Liver (tissue), 9 donors: ENCODE data around the gene SDR39U1. TPM values are rescaled to one million over a fixed set of nuclear protein-coding genes. Genes with fewer than 3 reads are reported as not detected.

Experiments used
- DNase-seq: peaks from one replicate; pipeline ENCODE4 v3.0.0-alpha.2; 2017; ENCODE audit warnings: low spot score
- H3K27ac ChIP-seq, 2 donors: one replicate each; pipeline ENCODE4 v1.7.0; 2013; ENCODE audit warnings: inconsistent platforms in 2 of 2, low read length in 2 of 2, control low read depth in 1 of 2, low read depth in 1 of 2, mild to moderate bottlenecking in 1 of 2
- H3K27me3 ChIP-seq, 4 donors: one replicate each; pipeline versions ENCODE4 v1.6.1 to v1.7.0; 2013; ENCODE audit warnings: low read length in 3 of 4, inconsistent platforms in 1 of 4, mild to moderate bottlenecking in 1 of 4, moderate library complexity in 1 of 4; ENCODE audit not compliant: control insufficient read depth in 4 of 4, insufficient read depth in 4 of 4
- H3K36me3 ChIP-seq, 4 donors: one replicate each; pipeline versions ENCODE4 v1.6.1 to v1.7.0; 2013; ENCODE audit warnings: low read length in 3 of 4, mild to moderate bottlenecking in 3 of 4, low read depth in 1 of 4, moderate library complexity in 1 of 4; ENCODE audit not compliant: control insufficient read depth in 4 of 4, insufficient read depth in 3 of 4
- H3K4me1 ChIP-seq, 4 donors: one replicate each; pipeline versions ENCODE4 v1.6.1 to v1.7.0; 2013; ENCODE audit warnings: low read length in 3 of 4, mild to moderate bottlenecking in 3 of 4, moderate library complexity in 1 of 4; ENCODE audit not compliant: control insufficient read depth in 4 of 4, insufficient read depth in 4 of 4
- H3K4me3 ChIP-seq, 3 donors: one replicate each; pipeline versions ENCODE4 v1.6.1 to v1.7.0; 2013; ENCODE audit warnings: low read length in 3 of 3, control low read depth in 1 of 3, low read depth in 1 of 3, mild to moderate bottlenecking in 1 of 3
- H3K9ac ChIP-seq, 2 donors: one replicate each; pipeline ENCODE4 v1.7.0; 2013; ENCODE audit warnings: low read length in 2 of 2, mild to moderate bottlenecking in 2 of 2, moderate library complexity in 2 of 2, control low read depth in 1 of 2, low read depth in 1 of 2
- H3K9me3 ChIP-seq, 4 donors: one replicate each; pipeline versions ENCODE4 v1.6.1 to v1.7.0; 2013; ENCODE audit warnings: low read length in 3 of 4; ENCODE audit not compliant: control insufficient read depth in 4 of 4
- EGR1 ChIP-seq, 2 donors: IDR thresholded peaks; 2 replicates each; pipeline ENCODE4 v1.6.1; 2016 to 2018; ENCODE audit warnings: antibody characterized with exemption in 2 of 2, low read depth in 2 of 2
- FOXA1 ChIP-seq: IDR thresholded peaks from 2 replicates; pipeline ENCODE4 v1.6.1; 2016; ENCODE audit warnings: antibody characterized with exemption
- FOXA2 ChIP-seq: IDR thresholded peaks from 2 replicates; pipeline ENCODE4 v1.6.1; 2016; ENCODE audit warnings: antibody characterized with exemption
- GABPA ChIP-seq, 2 donors: IDR thresholded peaks in 1 of 2; conservative IDR thresholded peaks in 1 of 2; 2 replicates each; pipeline ENCODE4 v1.6.1; 2016; ENCODE audit warnings: antibody characterized with exemption in 2 of 2, mild to moderate bottlenecking in 1 of 2, moderate library complexity in 1 of 2
- HNF4A ChIP-seq, 2 donors: conservative IDR thresholded peaks; 2 replicates each; pipeline ENCODE4 v1.6.1; 2016; ENCODE audit warnings: antibody characterized with exemption in 2 of 2, mild to moderate bottlenecking in 2 of 2
- HNF4G ChIP-seq: IDR thresholded peaks from 2 replicates; pipeline ENCODE4 v1.6.1; 2016; ENCODE audit warnings: antibody characterized with exemption
- RAD21 ChIP-seq, 2 donors: IDR thresholded peaks; 2 replicates each; pipeline ENCODE4 v1.6.1; 2016; ENCODE audit warnings: antibody characterized with exemption in 2 of 2, mild to moderate bottlenecking in 2 of 2
- SP1 ChIP-seq: IDR thresholded peaks from 2 replicates; pipeline ENCODE4 v1.6.1; 2018; ENCODE audit warnings: antibody characterized with exemption, mild to moderate bottlenecking
- YY1 ChIP-seq: IDR thresholded peaks from 2 replicates; pipeline ENCODE4 v1.6.1; 2016; ENCODE audit warnings: antibody characterized with exemption, mild to moderate bottlenecking
- WGBS: extraction: QIAGEN DNeasy Blood & Tissue Kit; methylation state at CpG from one replicate; pipeline ENCODE4 v1.1.7; 2013; 5-methylcytosine and 5-hydroxymethylcytosine counted together
- polyA plus RNA-seq, 2 donors: library from polyadenylated mRNA; stranded (reverse) in 1 of 2; unstranded in 1 of 2; fragments of 200-250 nt in 1 of 2; fragments of >200 nt in 1 of 2; fragmentation: Nextera tagmentation in 1 of 2; extraction: Ambion mirVana in 1 of 2; gene quantifications; one replicate each; pipeline versions ENCODE4 v1.2.1 to v1.2.3, GENCODE V29; 2013 to 2015
- total RNA-seq, 2 donors: library from RNA; depleted of rRNA; stranded (reverse); fragments of >200 nt; gene quantifications; one replicate each; pipeline ENCODE4 v1.2.3, GENCODE V29; 2014
- TF ChIP-seq, protein P1 (sequence below): fragments of 150-350 bp; IDR thresholded peaks from 2 replicates; pipeline ENCODE4 v1.5.1; 2017; ENCODE audit warnings: improper control_type of control experiment, low read depth, low read length; ENCODE audit not compliant: missing input control
- TF ChIP-seq, protein P2 (sequence below): IDR thresholded peaks from 2 replicates; pipeline ENCODE4 v1.6.1; 2016; ENCODE audit warnings: antibody characterized with exemption, mild to moderate bottlenecking
- donor health status: healthy.
- donor health status: healthy.
- donor health status: healthy.
- donor health status: healthy.
- donor health status: healthy.

Gene SDR39U1
- total and polyA plus RNA-seq, 4 donors = 10.8 to 50.4 (median 25.9) TPM

- peak overlapping the region; percentile 90 to 91 for H3K27ac ChIP-seq
- H3K4me3 ChIP-seq = no peak overlapping the region
- no peaks in the 10 kb centered on the region for H3K9me3 ChIP-seq
- H3K36me3 ChIP-seq = peaks cover 10 to 24% (median 19%) of the 10 kb centered on the region in 4 donors
- peaks cover 14 to 64% (median 50%) of the 10 kb centered on the region in 4 donors for H3K4me1 ChIP-seq
- peak; percentile 94 for DNase-seq
- WGBS = 28% methylated on average over 15 of the region's 15 CpGs
- TF ChIP-seq RAD21 (IDR thresholded peaks at IDR 0.05) (peak; percentile 93), FOXA2 (no peak), HNF4A (conservative IDR thresholded peaks at IDR 0.05) (peak in 1 of 2 donors; percentile 26)
- TF ChIP-seq, protein P1, sequence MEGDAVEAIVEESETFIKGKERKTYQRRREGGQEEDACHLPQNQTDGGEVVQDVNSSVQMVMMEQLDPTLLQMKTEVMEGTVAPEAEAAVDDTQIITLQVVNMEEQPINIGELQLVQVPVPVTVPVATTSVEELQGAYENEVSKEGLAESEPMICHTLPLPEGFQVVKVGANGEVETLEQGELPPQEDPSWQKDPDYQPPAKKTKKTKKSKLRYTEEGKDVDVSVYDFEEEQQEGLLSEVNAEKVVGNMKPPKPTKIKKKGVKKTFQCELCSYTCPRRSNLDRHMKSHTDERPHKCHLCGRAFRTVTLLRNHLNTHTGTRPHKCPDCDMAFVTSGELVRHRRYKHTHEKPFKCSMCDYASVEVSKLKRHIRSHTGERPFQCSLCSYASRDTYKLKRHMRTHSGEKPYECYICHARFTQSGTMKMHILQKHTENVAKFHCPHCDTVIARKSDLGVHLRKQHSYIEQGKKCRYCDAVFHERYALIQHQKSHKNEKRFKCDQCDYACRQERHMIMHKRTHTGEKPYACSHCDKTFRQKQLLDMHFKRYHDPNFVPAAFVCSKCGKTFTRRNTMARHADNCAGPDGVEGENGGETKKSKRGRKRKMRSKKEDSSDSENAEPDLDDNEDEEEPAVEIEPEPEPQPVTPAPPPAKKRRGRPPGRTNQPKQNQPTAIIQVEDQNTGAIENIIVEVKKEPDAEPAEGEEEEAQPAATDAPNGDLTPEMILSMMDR = peak; percentile 89
- no peaks in the 10 kb centered on the region for H3K27me3 ChIP-seq
- H3K9ac ChIP-seq = no peak overlapping the region
Observed at GRCh38 chr14:24431569-24432258, 10.9 kb downstream of the SDR39U1 start.

DNA sequence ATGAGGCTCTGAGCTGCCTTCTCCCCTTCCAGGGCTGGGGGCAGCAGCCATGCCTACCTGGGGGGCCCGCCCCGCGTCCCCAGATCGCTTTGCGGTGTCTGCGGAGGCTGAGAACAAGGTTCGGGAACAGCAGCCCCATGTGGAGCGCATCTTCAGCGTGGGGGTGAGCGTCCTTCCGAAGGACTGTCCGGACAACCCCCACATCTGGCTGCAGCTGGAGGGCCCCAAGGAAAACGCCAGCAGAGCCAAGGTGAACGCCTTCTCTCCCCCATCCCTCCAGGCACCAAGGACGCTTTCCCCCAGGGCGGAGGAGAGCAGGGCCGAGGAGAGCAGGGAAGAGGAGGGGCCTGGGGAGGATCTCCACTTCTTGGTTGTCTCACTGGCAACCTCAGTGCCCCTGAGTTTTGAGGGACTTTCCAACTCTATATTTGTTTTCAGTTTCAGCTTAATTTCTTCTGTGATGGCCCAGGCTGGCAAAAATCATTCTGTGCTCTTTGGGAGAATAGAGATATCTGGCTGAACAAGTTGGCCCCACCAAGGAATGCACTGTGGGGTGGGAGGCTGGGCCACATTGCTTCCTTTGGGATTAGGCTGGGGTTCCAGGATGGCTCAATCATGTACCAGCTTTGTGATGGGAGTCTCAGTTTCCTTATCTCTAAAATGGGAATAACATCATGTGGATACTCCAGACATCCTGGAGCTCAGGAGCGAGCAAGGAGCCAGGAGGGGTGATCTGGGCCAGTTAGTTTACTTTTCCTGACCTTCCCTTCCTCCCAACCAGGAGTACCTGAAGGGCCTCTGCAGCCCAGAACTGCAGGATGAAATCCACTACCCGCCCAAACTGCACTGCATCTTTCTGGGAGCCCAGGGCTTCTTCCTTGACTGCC is 11.7 kb downstream of the SDR39U1 start:
- TF ChIP-seq FOXA1 = no peak
- no peak for TF ChIP-seq SP1
- TF ChIP-seq EGR1 (IDR thresholded peaks at IDR 0.05; ENCODE audit: low read depth in 2 of 2) = no peak
- no peak for TF ChIP-seq YY1
- no peak for TF ChIP-seq RAD21 (IDR thresholded peaks at IDR 0.05)
- TF ChIP-seq, protein P2, sequence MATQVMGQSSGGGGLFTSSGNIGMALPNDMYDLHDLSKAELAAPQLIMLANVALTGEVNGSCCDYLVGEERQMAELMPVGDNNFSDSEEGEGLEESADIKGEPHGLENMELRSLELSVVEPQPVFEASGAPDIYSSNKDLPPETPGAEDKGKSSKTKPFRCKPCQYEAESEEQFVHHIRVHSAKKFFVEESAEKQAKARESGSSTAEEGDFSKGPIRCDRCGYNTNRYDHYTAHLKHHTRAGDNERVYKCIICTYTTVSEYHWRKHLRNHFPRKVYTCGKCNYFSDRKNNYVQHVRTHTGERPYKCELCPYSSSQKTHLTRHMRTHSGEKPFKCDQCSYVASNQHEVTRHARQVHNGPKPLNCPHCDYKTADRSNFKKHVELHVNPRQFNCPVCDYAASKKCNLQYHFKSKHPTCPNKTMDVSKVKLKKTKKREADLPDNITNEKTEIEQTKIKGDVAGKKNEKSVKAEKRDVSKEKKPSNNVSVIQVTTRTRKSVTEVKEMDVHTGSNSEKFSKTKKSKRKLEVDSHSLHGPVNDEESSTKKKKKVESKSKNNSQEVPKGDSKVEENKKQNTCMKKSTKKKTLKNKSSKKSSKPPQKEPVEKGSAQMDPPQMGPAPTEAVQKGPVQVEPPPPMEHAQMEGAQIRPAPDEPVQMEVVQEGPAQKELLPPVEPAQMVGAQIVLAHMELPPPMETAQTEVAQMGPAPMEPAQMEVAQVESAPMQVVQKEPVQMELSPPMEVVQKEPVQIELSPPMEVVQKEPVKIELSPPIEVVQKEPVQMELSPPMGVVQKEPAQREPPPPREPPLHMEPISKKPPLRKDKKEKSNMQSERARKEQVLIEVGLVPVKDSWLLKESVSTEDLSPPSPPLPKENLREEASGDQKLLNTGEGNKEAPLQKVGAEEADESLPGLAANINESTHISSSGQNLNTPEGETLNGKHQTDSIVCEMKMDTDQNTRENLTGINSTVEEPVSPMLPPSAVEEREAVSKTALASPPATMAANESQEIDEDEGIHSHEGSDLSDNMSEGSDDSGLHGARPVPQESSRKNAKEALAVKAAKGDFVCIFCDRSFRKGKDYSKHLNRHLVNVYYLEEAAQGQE = no peak
- no peak for TF ChIP-seq GABPA (IDR thresholded peaks at IDR 0.05 in 1 of 2, conservative IDR thresholded peaks at IDR 0.05 in 1 of 2)
- no peak for TF ChIP-seq HNF4G
- TF ChIP-seq HNF4A (conservative IDR thresholded peaks at IDR 0.05) = no peak
- Histone ChIP-seq H3K27me3 (no peaks in the 10 kb centered on the region), H3K9ac (peak overlapping the region; percentile 89 to 91), H3K27ac (peak overlapping the region; percentile 90 to 91), H3K4me3 (peak overlapping the region; percentile 77 to 85 (median 81)), H3K9me3 (no peaks in the 10 kb centered on the region), H3K4me1 (peaks cover 14 to 66% (median 54%) of the 10 kb centered on the region in 4 donors), H3K36me3 (peaks cover 7 to 21% (median 16%) of the 10 kb centered on the region in 4 donors)
- 16% methylated on average over 19 of the region's 19 CpGs for WGBS
- DNase-seq = no peak
